GM12865 (cell line): Measurements from ENCODE around the gene TAL2.
A peak's percentile ranks its signal among the peaks of the same experiment; 100 is the strongest.

Source experiments
- DNase-seq: peaks from one replicate; pipeline ENCODE4 v3.0.0; 2010; ENCODE audit warnings: low read depth
- H3K4me3 ChIP-seq: 2 replicates; pipeline ENCODE4 v1.5.1; 2011; ENCODE audit warnings: mild to moderate bottlenecking, low read depth, low read length, control low read depth
- TF ChIP-seq, protein P1 (sequence below): IDR thresholded peaks from 2 replicates; pipeline ENCODE4 v1.5.1; 2011; ENCODE audit warnings: low read length, control low read depth, low read depth, inconsistent platforms; ENCODE audit not compliant: insufficient read depth; ENCODE audit errors: missing control alignments

The TAL2 gene

DNA sequence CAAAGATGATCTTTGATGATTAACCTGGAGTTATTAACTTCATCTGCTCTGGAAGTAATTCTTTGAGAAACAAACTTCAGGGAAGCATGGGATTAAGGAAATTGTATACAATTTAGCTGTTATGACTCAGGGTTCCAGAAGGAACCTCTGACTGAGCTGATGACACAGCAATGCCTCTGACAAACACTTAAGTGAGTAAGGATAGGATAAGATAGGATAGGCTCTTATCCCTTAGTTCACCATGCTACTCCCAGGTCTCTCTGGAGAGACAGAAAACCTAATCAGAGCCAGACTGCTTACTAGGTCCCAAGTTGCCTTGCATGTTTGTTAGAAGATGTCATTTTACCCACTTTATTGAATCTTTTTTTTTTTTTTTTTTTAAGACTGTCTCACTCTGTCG, 19.5 kb downstream of the TAL2 start:
- TF ChIP-seq, protein P1, sequence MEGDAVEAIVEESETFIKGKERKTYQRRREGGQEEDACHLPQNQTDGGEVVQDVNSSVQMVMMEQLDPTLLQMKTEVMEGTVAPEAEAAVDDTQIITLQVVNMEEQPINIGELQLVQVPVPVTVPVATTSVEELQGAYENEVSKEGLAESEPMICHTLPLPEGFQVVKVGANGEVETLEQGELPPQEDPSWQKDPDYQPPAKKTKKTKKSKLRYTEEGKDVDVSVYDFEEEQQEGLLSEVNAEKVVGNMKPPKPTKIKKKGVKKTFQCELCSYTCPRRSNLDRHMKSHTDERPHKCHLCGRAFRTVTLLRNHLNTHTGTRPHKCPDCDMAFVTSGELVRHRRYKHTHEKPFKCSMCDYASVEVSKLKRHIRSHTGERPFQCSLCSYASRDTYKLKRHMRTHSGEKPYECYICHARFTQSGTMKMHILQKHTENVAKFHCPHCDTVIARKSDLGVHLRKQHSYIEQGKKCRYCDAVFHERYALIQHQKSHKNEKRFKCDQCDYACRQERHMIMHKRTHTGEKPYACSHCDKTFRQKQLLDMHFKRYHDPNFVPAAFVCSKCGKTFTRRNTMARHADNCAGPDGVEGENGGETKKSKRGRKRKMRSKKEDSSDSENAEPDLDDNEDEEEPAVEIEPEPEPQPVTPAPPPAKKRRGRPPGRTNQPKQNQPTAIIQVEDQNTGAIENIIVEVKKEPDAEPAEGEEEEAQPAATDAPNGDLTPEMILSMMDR: no peak
- DNase-seq: no peak
- H3K4me3 ChIP-seq: no peak overlapping the region

DNA sequence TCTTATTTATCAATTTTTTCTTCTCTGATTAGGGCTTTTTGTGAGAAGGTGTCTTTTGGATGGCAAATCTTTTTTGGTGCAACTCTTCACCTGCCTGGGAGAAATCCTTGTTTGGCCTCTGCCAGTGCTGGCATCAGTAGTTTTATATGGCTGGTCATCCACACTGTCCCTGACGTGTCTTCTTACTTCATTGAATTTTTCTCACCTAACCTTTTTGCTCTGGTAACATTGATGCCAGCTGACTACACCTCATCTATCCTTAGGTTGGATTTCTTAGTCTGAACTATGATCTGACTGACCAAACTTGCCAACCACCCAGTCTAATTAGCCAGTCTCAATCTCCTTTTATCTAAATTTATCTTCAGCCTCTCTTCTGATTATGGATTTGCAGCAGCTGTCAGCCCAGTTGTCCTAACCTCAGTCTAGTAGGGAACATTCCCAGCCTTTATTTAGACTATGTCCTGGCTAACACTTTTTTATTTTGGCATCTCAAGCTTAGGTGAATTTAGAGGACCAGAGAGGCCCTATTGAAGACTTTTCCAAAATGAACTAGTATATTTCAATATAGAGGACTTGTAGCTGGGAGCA, 21.5 kb downstream of the TAL2 start:
- no peak for DNase-seq
- TF ChIP-seq, protein P1: no peak
- H3K4me3 ChIP-seq: no peak overlapping the region

DNA sequence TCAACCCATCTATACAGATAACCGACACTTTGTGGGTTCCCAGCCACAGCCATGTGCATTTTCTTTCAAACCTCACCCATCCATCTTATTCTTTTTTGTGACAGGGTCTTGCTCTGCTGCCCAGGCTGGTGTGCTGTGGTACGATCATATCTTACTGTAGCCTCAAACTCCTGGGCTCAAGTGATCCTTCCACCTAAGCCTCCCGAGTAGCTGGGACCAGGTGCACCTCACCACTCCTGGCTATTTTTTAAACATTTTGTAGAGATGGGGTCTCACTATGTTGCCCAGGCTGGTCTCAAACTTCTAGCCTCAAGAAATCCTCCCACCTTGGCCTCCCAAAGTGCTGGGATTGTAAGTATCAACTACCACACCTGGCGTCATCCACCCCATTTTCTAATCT, 24.7 kb downstream of the TAL2 start:
- TF ChIP-seq, protein P1: no peak
- H3K4me3 ChIP-seq: no peak overlapping the region
- no peak for DNase-seq

DNA sequence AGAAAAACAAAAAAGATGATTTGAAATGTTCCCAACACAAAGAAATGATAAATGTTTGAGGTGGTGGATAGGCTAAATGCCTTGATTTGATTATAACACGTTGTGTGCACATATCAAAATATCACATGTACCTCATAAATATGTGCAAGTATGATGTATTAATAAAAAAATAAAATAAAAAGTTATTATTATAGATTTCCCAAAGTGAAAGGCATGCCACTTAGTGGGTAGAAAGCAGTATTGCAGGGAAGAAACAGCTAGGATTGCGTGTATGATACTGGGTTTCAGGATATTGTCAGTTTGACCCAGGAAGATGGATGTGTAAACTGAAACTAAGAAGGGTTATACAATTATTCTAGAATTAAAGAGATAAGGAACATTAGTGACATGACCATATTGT, 28.5 kb downstream of the TAL2 start:
- TF ChIP-seq, protein P1: peak; percentile 12
- no peak overlapping the region for H3K4me3 ChIP-seq
- no peak for DNase-seq

DNA sequence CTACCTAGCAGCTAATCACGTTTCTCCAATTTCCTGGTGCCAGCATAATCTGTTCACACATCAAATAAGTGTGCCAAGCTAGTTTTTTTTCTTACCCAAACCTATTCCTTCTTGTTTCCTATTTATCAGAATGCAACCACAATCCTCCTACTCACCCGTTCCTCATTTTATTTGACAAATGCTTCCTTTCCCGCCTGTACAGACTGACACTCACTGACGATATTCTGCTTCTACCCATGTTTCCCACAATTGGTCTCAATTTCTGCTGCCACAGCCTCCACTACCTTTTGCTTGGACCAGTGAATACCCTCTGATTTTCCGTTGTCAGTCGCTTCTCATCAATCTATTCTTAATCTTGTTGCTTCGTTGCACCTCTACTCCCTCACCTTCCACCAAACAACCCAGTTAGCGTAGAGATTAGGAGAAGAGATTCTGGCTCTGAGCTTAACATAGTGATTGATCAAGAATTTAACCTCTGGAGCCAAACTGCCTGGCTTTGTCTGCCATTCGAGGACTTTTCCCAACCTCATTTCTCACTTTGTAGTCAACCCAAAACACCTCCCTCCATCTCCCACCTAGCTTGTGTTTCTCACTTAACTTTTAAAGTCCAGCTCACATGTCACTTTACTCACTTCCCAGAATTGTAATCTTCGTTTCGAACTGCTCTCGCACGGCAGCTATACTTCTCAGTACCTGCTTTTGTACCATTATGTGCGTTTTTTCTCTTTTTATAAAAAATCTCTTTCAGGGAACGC, 31.4 kb downstream of the TAL2 start:
- TF ChIP-seq, protein P1: no peak

DNA sequence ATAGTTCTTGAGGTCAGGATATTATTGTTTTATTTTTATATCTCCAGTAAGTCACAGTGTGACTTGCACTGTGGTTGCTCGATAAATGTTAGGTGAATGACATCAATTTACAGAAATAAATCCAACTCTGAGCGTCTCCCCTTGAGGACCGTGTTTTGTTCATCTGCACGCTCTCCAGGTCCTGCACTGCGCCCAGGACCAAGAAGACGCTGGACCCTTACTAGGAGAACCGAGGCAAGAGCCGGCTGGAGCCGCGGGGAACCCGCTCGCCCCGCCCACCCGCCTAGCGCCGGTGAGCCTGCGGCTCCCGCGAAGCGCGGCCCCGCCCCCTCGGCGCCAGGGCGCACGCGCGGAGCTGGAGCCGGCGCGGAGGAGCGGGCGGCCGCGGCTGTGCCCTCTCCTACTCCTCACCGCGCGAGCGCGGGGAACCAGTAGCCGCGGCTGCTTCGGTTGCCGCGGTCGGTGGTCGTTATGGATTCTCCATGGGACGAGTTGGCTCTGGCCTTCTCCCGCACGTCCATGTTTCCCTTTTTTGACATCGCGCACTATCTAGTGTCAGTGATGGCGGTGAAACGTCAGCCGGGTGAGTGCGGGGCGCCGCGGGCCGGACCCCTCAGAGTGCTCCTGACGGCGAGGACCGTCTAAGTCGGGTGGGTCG, 32.1 kb downstream of the TAL2 start, which contains the start of gene TMEM38B:
Gene TMEM38B, plus strand, starts transcription at position 352 of the 658 bp plus-strand sequence. Its CDS starts 120 bp downstream, at position 472.
- peak within 1 kb of the TSS; percentile 70 for H3K4me3 ChIP-seq
- DNase-seq: peak; percentile 84
- TF ChIP-seq, protein P1: no peak

More for the DNA sequence above, 31.4 kb downstream of the TAL2 start:
- peak; percentile 22 for DNase-seq
- H3K4me3 ChIP-seq: peak overlapping the region; percentile 70
